ENCODE results near the gene PARD3. TPM values are rescaled to one million over a fixed set of nuclear protein-coding genes. Genes with fewer than 3 reads are reported as not detected.

Gene PARD3
- total RNA-seq, 1 donor from 2014 or later: 76.4 TPM

DNA sequence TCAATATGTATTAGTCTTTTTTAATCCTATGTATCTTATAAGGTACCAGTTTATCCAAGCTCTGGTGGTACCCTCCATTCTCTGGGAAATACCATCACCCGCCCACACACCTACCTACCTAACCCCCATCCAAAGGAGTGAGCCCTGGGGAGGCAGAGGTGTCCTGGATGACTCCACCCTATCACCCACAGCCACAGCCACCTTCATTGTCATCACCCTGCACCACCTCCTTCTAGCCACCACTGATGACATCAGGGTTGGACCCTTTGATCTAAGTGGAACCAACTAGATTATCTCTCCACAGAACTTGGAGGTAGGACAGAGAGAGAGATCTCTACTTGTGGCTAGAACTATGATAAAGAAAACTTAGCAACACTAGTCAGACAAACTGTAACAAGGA, 259.4 kb downstream of the PARD3 start:
- TF ChIP-seq, protein P1, sequence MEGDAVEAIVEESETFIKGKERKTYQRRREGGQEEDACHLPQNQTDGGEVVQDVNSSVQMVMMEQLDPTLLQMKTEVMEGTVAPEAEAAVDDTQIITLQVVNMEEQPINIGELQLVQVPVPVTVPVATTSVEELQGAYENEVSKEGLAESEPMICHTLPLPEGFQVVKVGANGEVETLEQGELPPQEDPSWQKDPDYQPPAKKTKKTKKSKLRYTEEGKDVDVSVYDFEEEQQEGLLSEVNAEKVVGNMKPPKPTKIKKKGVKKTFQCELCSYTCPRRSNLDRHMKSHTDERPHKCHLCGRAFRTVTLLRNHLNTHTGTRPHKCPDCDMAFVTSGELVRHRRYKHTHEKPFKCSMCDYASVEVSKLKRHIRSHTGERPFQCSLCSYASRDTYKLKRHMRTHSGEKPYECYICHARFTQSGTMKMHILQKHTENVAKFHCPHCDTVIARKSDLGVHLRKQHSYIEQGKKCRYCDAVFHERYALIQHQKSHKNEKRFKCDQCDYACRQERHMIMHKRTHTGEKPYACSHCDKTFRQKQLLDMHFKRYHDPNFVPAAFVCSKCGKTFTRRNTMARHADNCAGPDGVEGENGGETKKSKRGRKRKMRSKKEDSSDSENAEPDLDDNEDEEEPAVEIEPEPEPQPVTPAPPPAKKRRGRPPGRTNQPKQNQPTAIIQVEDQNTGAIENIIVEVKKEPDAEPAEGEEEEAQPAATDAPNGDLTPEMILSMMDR (IDR thresholded peaks at IDR 0.05; ENCODE audit: insufficient read depth, low read length, poor library complexity, severe bottlenecking): no peak
- DNase-seq (ENCODE audit: low read depth): no peak
- Histone ChIP-seq H3K27me3 (ENCODE audit: control insufficient read depth, insufficient read depth, low read length) (no peaks in the 10 kb centered on the region), H3K36me3 (ENCODE audit: control insufficient read depth, insufficient read depth, low read length) (no peaks in the 10 kb centered on the region), H3K4me3 (ENCODE audit: low read depth, low read length) (no peak overlapping the region)

DNA sequence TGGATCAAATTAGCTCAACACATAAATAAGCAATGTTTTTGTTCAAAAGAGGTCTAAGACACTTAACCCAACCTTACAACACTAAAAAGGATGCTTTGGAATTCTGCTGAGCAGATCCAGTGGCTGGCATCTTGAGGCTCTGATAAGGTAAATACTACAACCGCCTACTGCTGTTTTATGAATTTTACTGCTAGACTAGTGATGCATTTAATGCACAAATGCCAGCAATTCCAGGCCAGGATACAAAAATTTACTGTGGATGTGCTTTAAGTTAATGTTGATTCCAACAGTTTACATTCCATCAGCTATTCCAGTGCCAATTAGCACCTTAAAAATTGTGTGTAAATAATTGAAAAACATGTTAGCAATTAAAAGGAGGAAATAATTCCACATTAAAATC, 261.3 kb downstream of the PARD3 start:
- no peaks in the 10 kb centered on the region for H3K27me3 ChIP-seq (ENCODE audit: control insufficient read depth, insufficient read depth, low read length)
- H3K4me3 ChIP-seq (ENCODE audit: low read depth, low read length): no peak overlapping the region
- no peak for DNase-seq (ENCODE audit: low read depth)
- TF ChIP-seq, protein P1 (IDR thresholded peaks at IDR 0.05; ENCODE audit: insufficient read depth, low read length, poor library complexity, severe bottlenecking): no peak
- H3K36me3 ChIP-seq (ENCODE audit: control insufficient read depth, insufficient read depth, low read length): no peaks in the 10 kb centered on the region

DNA sequence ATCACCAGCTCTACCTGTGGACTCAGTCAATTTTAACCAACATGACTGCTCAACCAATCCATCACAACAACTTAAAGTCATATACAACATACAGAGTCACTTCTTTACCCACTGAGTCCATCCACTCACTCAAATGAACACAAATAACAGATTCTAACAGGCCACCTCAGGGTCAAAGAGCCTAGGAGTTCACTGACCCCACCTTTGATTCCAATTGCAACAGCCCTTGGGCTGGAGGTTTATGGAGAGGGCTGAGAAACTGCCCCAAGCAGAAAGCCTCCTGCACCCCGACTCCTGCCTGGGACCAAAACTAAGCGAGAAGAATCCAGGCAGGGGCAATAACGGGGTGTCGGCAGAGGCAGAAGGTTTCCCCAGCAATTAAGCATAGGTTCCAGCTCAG, 263.8 kb downstream of the PARD3 start:
- TF ChIP-seq, protein P1 (IDR thresholded peaks at IDR 0.05; ENCODE audit: insufficient read depth, low read length, poor library complexity, severe bottlenecking): no peak
- no peak for DNase-seq (ENCODE audit: low read depth)
- no peaks in the 10 kb centered on the region for H3K36me3 ChIP-seq (ENCODE audit: control insufficient read depth, insufficient read depth, low read length)
- no peaks in the 10 kb centered on the region for H3K27me3 ChIP-seq (ENCODE audit: control insufficient read depth, insufficient read depth, low read length)
- H3K4me3 ChIP-seq (ENCODE audit: low read depth, low read length): no peak overlapping the region

DNA sequence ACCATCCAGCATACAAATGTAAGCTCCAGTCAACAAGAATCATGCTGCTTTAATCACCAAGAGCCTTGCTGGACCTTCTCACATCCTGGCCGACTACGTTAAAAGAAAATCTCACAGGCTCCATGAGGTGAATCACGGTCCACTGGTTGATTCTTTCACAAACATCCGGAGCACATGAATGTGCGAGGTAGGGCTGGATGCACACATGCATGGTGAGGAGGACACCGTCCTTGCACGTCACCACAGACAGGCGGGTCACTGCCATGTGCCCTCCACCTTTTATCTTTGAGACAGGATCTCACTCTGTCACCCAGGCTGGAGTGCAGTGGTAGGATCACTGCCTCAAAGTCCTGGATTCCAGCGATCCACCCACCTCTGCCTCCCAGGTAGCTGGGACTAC, 265.1 kb downstream of the PARD3 start:
- DNase-seq (ENCODE audit: low read depth): no peak
- Histone ChIP-seq H3K27me3 (ENCODE audit: control insufficient read depth, insufficient read depth, low read length) (no peaks in the 10 kb centered on the region), H3K36me3 (ENCODE audit: control insufficient read depth, insufficient read depth, low read length) (no peaks in the 10 kb centered on the region), H3K4me3 (ENCODE audit: low read depth, low read length) (no peak overlapping the region)
- TF ChIP-seq, protein P1 (IDR thresholded peaks at IDR 0.05; ENCODE audit: insufficient read depth, low read length, poor library complexity, severe bottlenecking): no peak

DNA sequence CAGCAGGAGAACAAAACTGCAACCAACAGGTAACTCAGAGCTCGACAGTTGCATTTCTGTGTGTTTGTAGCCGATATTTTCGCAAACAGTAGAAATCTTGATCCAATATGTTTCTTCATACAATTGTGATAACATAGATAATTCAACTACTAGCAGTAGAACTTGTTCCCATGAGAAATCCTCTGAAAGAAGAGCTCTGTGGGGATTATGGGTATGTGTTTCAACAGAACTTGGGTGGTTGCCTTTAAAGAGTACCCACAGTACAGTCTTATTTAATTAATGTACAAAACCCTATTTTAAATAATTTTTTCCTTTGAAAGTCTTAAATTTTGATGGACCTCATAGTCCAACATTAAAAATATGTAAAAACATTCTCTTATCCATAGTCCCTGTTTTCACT, 266.1 kb downstream of the PARD3 start:
- no peak for DNase-seq (ENCODE audit: low read depth)
- Histone ChIP-seq H3K4me3 (ENCODE audit: low read depth, low read length) (no peak overlapping the region), H3K36me3 (ENCODE audit: control insufficient read depth, insufficient read depth, low read length) (no peaks in the 10 kb centered on the region), H3K27me3 (ENCODE audit: control insufficient read depth, insufficient read depth, low read length) (no peaks in the 10 kb centered on the region)
- TF ChIP-seq, protein P1 (IDR thresholded peaks at IDR 0.05; ENCODE audit: insufficient read depth, low read length, poor library complexity, severe bottlenecking): no peak

DNA sequence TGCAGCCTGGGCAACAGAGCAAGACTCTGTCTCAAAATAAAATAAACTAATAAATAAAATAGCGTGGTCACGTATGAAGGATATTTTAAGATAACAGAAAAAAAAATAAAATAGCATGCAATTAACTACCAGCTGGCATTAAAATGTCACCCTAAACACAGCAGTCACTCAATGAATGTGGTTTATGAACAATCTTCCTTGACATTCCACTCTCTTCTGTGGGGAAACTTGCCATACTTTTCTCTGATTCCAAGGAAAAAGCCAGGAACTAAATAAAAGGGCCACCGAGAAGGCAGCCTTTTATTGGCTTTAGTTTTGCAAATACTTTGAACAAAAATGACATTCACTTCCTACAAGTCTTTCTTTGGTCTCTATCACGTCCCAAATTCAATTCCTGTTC, 266.6 kb downstream of the PARD3 start:
- TF ChIP-seq, protein P1 (IDR thresholded peaks at IDR 0.05; ENCODE audit: insufficient read depth, low read length, poor library complexity, severe bottlenecking): no peak
- H3K27me3 ChIP-seq (ENCODE audit: control insufficient read depth, insufficient read depth, low read length): no peaks in the 10 kb centered on the region
- H3K4me3 ChIP-seq (ENCODE audit: low read depth, low read length): no peak overlapping the region
- DNase-seq (ENCODE audit: low read depth): no peak
- no peaks in the 10 kb centered on the region for H3K36me3 ChIP-seq (ENCODE audit: control insufficient read depth, insufficient read depth, low read length)

Data from kidney epithelial cell (primary cell).